Pancreas (tissue), 10 donors: ENCODE results near the gene DTNB. TPM values are rescaled to one million over a fixed set of nuclear protein-coding genes. Genes with fewer than 3 reads are reported as not detected.

ENCODE experiments used
- ATAC-seq, 4 donors: fragments of 200-7000 bp; cut with Tn5 transposase; one replicate each; pipeline versions ENCODE4 v1.8.0 to v1.9.1; 2020; ENCODE audit warnings: mild to moderate bottlenecking in 4 of 4, moderate library complexity in 4 of 4
- DNase-seq, 6 donors: peaks; one replicate each; pipeline ENCODE4 v3.0.0-alpha.2; 2020
- FAIRE-seq: peaks from 2 replicates; lab custom pipeline; 2012; peaks lifted over from hg19 to GRCh38; lab: Jason Lieb, UNC
- H3K27ac ChIP-seq, 4 donors: fragments of 200-600 bp; sonication (generic); 1 replicate in 3 of 4; 2 replicates in 1 of 4; pipeline versions ENCODE4 v1.5.0 to v1.8.0; 2020
- H3K27me3 ChIP-seq, 4 donors: fragments of 200-600 bp; one replicate each; pipeline ENCODE4 v1.8.0; 2021
- H3K36me3 ChIP-seq, 3 donors: fragments of 200-600 bp; sonication (generic) in 1 of 3; one replicate each; pipeline versions ENCODE4 v1.5.0 to v1.8.0; 2020 to 2021
- H3K4me1 ChIP-seq, 3 donors: fragments of 200-600 bp; one replicate each; pipeline ENCODE4 v1.8.0; 2021
- H3K4me3 ChIP-seq, 4 donors: fragments of 200-600 bp; sonication (generic) in 2 of 4; one replicate each; pipeline versions ENCODE4 v1.5.0 to v1.8.0; 2020 to 2021
- H3K9me3 ChIP-seq, 4 donors: fragments of 200-600 bp; one replicate each; pipeline ENCODE4 v1.8.0; 2021
- WGBS, 2 donors: extraction: QIAGEN DNeasy Blood & Tissue Kit; methylation state at CpG; one replicate each; pipeline ENCODE4 v1.1.7; 2013; 5-methylcytosine and 5-hydroxymethylcytosine counted together
- intact Hi-C, 3 donors: fragments of 100-400 bp; cut with DNase I; formaldehyde crosslinking; loops; one replicate each; pipeline versions ENCODE4 v1.11.1 to v1.14.2; 2022
- polyA plus RNA-seq, 2 donors: library from polyadenylated mRNA; stranded (reverse); fragments of 200-250 nt; gene quantifications; one replicate each; pipeline ENCODE4 v1.2.3, GENCODE V29; 2013
- total RNA-seq, 6 donors: library from RNA; stranded (reverse); fragmentation: NEBNext Ultra II Directional in 4 of 6; extraction: Animal tissue kit (Norgen Biotek cat#: 25700) in 4 of 6; gene quantifications; one replicate each; pipeline versions ENCODE4 v1.2.1 to v1.2.4, GENCODE V29; 2021 to 2023
- TF ChIP-seq, protein P1 (sequence below), 4 donors: fragments of 200-600 bp; sonication (generic) in 3 of 4; IDR thresholded peaks; one replicate each; pipeline versions ENCODE4 v1.5.0 to v1.8.0; 2021; ENCODE audit warnings: antibody characterized with exemption in 4 of 4
- donor health status: healthy with polysubstance abuse.
- donor health status: DM: no; HTN: no; CAD: no; lungs with moderate emphysema.
- donor health status: DM: no; HTN: no; CAD: no.
- donor health status: control.
- donor health status: control.
- donor health status: Bipolar disorder and iron deficiency.
- donor health status: DM: yes; HTN: yes; CAD: no.
- donor health status: DM: no; HTN: no; CAD: no.
- donor health status: DM: no; HTN: no; CAD: no.
- donor health status: DM: yes; HTN: yes; CAD: no.

The DTNB gene
- total and polyA plus RNA-seq, 8 donors, result 10.8 to 27.8 (median 15.1) TPM

GRCh38 chr2:25400169-25400568 lies 273.2 kb downstream of the DTNB start:
- no peaks in the 10 kb centered on the region for H3K36me3 ChIP-seq
- H3K27ac ChIP-seq, result no peak overlapping the region
- no peaks in the 10 kb centered on the region for H3K9me3 ChIP-seq
- no peaks in the 10 kb centered on the region for H3K4me1 ChIP-seq
- no peaks in the 10 kb centered on the region for H3K27me3 ChIP-seq
- no peak overlapping the region for H3K4me3 ChIP-seq
- DNase-seq, result no peak
- intact Hi-C loops, result no loop called here
- FAIRE-seq, result no peak
- TF ChIP-seq, protein P1, sequence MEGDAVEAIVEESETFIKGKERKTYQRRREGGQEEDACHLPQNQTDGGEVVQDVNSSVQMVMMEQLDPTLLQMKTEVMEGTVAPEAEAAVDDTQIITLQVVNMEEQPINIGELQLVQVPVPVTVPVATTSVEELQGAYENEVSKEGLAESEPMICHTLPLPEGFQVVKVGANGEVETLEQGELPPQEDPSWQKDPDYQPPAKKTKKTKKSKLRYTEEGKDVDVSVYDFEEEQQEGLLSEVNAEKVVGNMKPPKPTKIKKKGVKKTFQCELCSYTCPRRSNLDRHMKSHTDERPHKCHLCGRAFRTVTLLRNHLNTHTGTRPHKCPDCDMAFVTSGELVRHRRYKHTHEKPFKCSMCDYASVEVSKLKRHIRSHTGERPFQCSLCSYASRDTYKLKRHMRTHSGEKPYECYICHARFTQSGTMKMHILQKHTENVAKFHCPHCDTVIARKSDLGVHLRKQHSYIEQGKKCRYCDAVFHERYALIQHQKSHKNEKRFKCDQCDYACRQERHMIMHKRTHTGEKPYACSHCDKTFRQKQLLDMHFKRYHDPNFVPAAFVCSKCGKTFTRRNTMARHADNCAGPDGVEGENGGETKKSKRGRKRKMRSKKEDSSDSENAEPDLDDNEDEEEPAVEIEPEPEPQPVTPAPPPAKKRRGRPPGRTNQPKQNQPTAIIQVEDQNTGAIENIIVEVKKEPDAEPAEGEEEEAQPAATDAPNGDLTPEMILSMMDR (IDR thresholded peaks at IDR 0.05), result no peak
- no peak for ATAC-seq
- WGBS, 2 donors, result 89 to 91% methylated on average over 8 of the region's 8 CpGs

DNA sequence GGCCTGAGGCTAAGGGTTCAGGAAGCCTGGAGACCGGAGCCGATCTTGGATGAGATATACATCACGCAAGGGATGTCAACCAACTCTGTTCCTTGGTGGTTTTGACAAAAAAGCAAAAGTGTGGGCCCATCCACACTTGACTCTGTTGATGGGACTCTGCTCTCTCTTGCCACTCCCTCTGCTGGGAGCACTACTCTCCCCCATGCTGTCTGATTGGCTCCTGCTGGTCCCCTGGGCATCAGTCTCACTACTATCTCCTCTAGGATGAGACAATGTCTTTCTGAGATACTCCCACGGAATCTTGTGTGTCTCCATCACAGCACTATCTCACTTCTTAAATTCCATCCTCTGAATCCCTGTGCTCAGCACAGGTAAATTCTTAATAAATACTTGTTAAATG lies 274.8 kb downstream of the DTNB start:
- Histone ChIP-seq H3K4me3 (no peak overlapping the region), H3K27ac (no peak overlapping the region), H3K36me3 (no peaks in the 10 kb centered on the region), H3K4me1 (no peaks in the 10 kb centered on the region), H3K27me3 (no peaks in the 10 kb centered on the region), H3K9me3 (no peaks in the 10 kb centered on the region)
- ATAC-seq (no peak), DNase-seq (no peak), FAIRE-seq (no peak)
- TF ChIP-seq, protein P1 (IDR thresholded peaks at IDR 0.05), result no peak
- 92 to 94% methylated on average over 4 of the region's 4 CpGs for WGBS, 2 donors
- intact Hi-C loops, result no loop called here

GRCh38 chr2:25397777-25398176 lies 275.6 kb downstream of the DTNB start:
- DNase-seq (no peak), FAIRE-seq (no peak), ATAC-seq (no peak)
- no peaks in the 10 kb centered on the region for H3K36me3 ChIP-seq
- WGBS, 2 donors, result 97 to 98% methylated on average over 4 of the region's 4 CpGs
- H3K4me1 ChIP-seq, result no peaks in the 10 kb centered on the region
- H3K4me3 ChIP-seq, result no peak overlapping the region
- H3K27me3 ChIP-seq, result no peaks in the 10 kb centered on the region
- TF ChIP-seq, protein P1 (IDR thresholded peaks at IDR 0.05), result no peak
- no peak overlapping the region for H3K27ac ChIP-seq
- intact Hi-C loops, result no loop called here
- H3K9me3 ChIP-seq, result no peaks in the 10 kb centered on the region

DNA sequence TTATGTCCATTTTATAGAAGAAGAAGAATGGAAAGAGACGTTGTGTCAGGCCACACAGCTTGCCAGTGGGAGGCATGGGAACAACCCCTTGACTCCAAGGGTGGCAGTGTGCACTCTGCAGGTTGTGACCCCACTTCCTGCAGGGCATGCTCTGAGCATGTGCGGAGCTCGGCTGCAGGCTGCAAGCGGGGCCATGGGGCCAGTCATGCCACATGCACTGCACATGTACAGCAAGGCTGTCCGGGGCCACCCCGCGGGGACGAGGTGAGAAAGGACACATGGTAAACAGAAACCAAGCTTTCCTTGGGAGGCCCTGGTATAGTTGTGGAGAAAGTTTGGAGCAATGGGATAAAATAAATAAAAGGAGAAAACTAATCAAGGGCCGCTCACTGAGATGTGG lies 284.2 kb downstream of the DTNB start:
- H3K27ac ChIP-seq, result no peak overlapping the region
- H3K9me3 ChIP-seq, result no peaks in the 10 kb centered on the region
- H3K4me1 ChIP-seq, result no peaks in the 10 kb centered on the region
- ATAC-seq (no peak), DNase-seq (no peak), FAIRE-seq (no peak)
- no peaks in the 10 kb centered on the region for H3K27me3 ChIP-seq
- TF ChIP-seq, protein P1 (IDR thresholded peaks at IDR 0.05), result no peak
- intact Hi-C loops, result no loop called here
- H3K36me3 ChIP-seq, result no peaks in the 10 kb centered on the region
- no peak overlapping the region for H3K4me3 ChIP-seq
- WGBS, 2 donors, result 97 to 98% methylated on average over 9 of the region's 9 CpGs

GRCh38 chr2:25388491-25388890 lies 284.9 kb downstream of the DTNB start:
- ATAC-seq (no peak), FAIRE-seq (no peak), DNase-seq (no peak)
- no peak overlapping the region for H3K27ac ChIP-seq
- H3K27me3 ChIP-seq, result no peaks in the 10 kb centered on the region
- 90 to 92% methylated on average over 6 of the region's 6 CpGs for WGBS, 2 donors
- H3K4me1 ChIP-seq, result no peaks in the 10 kb centered on the region
- intact Hi-C loops, result no loop called here
- TF ChIP-seq, protein P1 (IDR thresholded peaks at IDR 0.05), result no peak
- H3K9me3 ChIP-seq, result no peaks in the 10 kb centered on the region
- no peak overlapping the region for H3K4me3 ChIP-seq
- H3K36me3 ChIP-seq, result no peaks in the 10 kb centered on the region
